ENCODE data around the gene PTPRM.

PTPRM gene

GRCh38 chr18:8262221-8262620 lies 695.1 kb downstream of the PTPRM start:
- DNase-seq (ENCODE audit: low read depth in 1 of 2, low spot score in 1 of 2), result no peak

- DNase-seq (ENCODE audit: low read depth in 1 of 2, low spot score in 1 of 2), result no peak
Measured at GRCh38 chr18:8264116-8264515, 697.0 kb downstream of the PTPRM start.

DNA sequence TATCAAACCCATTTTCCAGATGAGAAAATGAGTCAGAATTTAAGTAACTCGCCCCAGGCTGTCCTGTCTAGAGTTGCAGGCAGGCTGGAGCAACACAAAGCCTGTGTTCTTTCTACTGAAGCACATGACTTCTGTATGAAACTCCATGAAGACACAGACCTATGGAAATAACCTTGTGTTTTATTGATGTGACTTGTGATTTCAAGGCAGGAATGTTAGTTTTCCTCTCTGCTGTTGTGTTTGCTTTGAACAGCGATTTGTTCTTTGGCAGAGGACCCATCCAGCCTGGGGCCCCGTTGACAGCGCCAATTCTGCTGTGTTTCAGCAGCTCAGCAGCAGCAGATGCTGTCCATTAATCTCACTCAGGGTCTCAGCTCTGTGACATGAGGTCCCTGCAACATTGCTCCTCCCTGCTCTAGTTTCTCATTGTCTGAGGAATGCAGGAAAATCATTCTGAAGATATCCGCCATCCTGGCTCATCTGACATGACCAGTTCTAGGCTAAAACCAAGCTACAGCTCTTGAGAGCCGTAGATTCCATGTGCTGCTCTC lies 697.8 kb downstream of the PTPRM start:
- no peak for DNase-seq (ENCODE audit: low read depth in 1 of 2, low spot score in 1 of 2)

- no peak for DNase-seq (ENCODE audit: low read depth in 1 of 2, low spot score in 1 of 2)
Measured at GRCh38 chr18:8272254-8272653, 705.1 kb downstream of the PTPRM start.

GRCh38 chr18:8274370-8274769 lies 707.3 kb downstream of the PTPRM start:
- DNase-seq (ENCODE audit: low read depth in 1 of 2, low spot score in 1 of 2), result no peak

DNA sequence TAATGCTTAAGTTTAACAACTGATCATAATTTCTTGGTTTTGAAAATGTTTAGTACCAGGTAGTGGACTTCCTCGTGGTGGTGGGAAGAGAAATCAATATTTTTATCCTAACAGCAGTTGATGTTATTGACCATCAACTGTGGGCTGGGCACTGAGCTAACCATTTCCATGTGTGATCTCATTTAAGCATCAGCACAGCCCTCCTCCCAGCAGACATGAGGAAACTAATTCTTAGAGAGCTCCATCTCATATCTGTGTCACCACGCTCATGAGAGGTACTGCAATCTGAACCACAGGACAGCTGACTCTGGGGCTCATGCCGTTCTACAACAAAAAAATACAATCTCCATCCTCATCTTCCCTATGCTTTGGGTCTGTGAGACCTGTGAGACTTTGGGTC lies 709.3 kb downstream of the PTPRM start:
- no peak for DNase-seq (ENCODE audit: low read depth in 1 of 2, low spot score in 1 of 2)

GRCh38 chr18:8277270-8277669 lies 710.2 kb downstream of the PTPRM start:
- no peak for DNase-seq (ENCODE audit: low read depth in 1 of 2, low spot score in 1 of 2)

GRCh38 chr18:8279346-8279745 lies 712.2 kb downstream of the PTPRM start:
- no peak for DNase-seq (ENCODE audit: low read depth in 1 of 2, low spot score in 1 of 2)

DNA sequence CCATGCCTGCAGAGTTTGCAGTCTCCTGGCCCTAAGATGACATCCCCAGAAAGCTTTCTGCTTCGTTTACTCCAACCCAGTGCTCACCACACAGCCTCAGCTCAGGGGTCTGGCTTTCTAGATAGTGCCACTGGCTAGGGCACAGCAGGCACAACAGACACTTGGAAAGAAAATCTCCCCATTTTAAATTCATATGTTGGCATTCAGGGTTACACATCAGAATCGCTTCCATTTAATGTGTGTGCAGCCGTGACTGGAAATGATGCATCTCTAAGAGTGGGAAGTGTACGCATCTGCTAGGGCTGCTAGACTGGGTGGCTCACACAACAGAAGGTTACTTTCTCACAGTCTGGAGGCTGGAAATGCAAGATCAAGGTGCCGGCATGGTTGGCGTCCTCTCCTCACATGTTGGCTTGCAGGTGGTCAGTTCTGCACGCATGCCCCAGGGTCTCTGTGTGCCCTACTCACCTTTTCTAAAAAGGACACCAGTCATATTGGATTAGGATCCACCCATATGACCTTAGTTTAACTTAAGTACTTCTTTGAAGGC lies 712.7 kb downstream of the PTPRM start:
- no peak for DNase-seq (ENCODE audit: low read depth in 1 of 2, low spot score in 1 of 2)

- DNase-seq (ENCODE audit: low read depth in 1 of 2, low spot score in 1 of 2), result no peak
Measured at GRCh38 chr18:8283891-8284585, 716.9 kb downstream of the PTPRM start.

GRCh38 chr18:8286303-8286702 lies 719.2 kb downstream of the PTPRM start:
- no peak for DNase-seq (ENCODE audit: low read depth in 1 of 2, low spot score in 1 of 2)

GRCh38 chr18:8287196-8287885 lies 720.2 kb downstream of the PTPRM start:
- DNase-seq (ENCODE audit: low read depth in 1 of 2, low spot score in 1 of 2), result no peak

GRCh38 chr18:8288472-8289195 lies 721.5 kb downstream of the PTPRM start:
- no peak for DNase-seq (ENCODE audit: low read depth in 1 of 2, low spot score in 1 of 2)

- no peak for DNase-seq (ENCODE audit: low read depth in 1 of 2, low spot score in 1 of 2)
Measured at GRCh38 chr18:8290435-8290834, 723.3 kb downstream of the PTPRM start.

DNA sequence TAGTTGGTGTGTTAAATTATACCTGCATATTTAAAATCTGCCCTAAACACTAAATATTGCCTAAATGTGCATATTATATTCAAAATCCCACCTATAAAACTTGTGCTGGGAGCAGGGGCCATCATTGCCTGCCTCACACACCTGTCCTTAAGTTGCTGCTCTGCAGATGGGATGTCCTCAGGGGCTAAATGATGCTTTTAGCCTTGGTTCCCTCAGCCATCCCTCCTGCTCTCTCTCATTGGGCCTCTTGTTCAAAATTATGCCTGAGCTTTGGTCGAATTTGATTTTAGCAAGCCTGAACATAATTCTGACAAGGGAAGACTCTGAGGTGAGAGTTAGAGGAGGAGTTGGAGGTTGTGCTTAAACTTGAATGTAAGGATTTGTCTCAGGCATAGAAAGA lies 723.8 kb downstream of the PTPRM start:
- no peak for DNase-seq (ENCODE audit: low read depth in 1 of 2, low spot score in 1 of 2)

- no peak for DNase-seq (ENCODE audit: low read depth in 1 of 2, low spot score in 1 of 2)
Measured at GRCh38 chr18:8293184-8293583, 726.1 kb downstream of the PTPRM start.

DNA sequence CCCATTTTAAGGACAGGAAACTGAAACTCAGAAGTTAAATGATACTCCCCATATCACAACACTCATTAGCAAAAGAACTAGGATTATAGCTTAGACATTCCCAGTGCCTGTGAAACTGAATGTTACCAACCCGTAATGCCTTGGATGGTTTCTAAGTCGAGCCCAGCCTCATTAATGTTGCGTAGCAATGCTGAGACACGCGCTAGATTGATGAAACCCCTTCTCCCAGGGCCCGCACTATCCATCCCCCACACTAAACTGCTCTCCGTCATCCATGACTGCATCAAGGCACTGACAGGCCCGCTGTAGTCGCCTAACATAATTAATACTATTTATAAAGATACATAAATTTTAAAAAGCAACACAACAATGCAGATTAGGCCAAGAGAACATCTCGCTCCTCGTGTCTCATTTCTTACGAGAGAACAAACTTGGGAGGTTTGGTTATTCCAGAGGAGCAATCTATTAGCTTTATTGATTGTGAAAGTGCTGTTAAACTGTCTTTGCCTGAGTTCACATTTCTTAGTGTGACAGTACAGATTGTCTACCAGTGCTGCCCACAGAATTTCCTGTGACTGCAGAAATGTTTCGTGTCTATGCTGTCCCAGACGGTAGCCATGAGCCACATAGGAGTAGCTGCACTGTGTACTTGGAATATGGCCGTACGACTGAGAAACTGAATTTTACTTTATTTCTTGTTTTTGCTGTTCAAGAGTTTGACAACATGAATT lies 729.9 kb downstream of the PTPRM start:
- no peak for DNase-seq (ENCODE audit: low read depth in 1 of 2, low spot score in 1 of 2)

DNA sequence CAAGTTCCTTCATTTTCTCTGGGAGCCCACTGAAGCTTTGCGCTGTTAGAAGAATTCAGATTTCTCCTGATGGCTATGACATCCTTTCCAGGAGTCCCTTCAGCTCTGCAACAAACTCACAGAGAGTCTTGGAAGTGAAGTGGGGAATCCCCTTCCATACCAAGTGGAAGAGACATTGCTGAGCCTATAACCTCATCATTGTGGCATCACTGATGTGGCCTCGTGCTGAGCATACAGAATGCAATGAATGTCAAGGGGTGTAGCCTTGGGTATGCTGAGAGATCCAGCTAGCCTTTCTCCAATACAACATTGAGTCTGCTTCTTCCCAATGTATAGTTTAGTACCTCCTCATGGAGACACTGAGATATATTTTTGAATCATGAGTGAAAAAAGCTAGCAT lies 731.1 kb downstream of the PTPRM start:
- no peak for DNase-seq (ENCODE audit: low read depth in 1 of 2, low spot score in 1 of 2)

GRCh38 chr18:8299054-8299980 lies 732.2 kb downstream of the PTPRM start:
- no peak for DNase-seq (ENCODE audit: low read depth in 1 of 2, low spot score in 1 of 2)

Data from activated CD4-positive, alpha-beta T cell treated with anti-CD3 and anti-CD28 coated beads, Interleukin-2, amount 50 U/mL, for 24 hours (primary cell).